GM18508 (cell line): Measurements from ENCODE around the gene FAM171A2.
"Not testable (repeated sequence)": the region's sequence is repeated elsewhere in the genome, so short reads cannot be mapped to it uniquely, and the experiment has no call there.

Source experiments
- ATAC-seq: cut with Tn5 transposase; IDR thresholded peaks from one replicate; pipeline ENCODE4 v1.9.1; 2021; ENCODE audit warnings: moderate number of reproducible peaks; ENCODE audit not compliant: insufficient read depth, unreplicated experiment

The FAM171A2 gene

DNA sequence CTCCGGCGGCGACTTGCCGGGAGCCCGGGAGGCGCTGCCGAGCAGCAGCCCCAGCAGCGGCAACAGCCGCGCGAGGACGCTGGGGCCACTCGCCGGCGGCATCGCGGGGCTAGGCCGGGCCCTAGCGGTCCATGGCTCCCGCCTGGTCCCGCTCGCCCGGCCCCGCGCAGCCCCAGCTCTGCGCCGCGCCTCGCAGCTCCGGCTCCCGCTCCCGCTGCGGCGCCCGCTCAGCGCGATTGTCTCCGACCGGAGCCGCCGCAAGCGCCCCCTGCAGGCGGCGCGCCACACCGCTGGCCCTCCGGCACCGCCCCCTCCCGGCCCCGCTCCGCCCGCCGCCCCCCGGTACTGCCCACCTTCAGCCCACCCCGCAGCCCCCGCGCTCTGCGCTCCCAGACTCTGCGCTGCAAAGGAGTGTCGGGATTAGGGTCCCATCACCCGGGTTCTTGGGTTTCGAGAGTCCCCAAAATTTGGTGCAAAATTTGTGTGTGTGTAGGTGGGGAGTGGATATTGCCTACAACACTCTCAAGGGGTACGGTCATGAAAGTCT is at the start of gene FAM171A2:
Gene FAM171A2, minus strand, starts transcription at position 241 of the 547 bp plus-strand sequence. Its CDS starts 139 bp downstream, at position 102.
- no peak for ATAC-seq

- ATAC-seq = no peak
Observed at GRCh38 chr17:44409309-44410028, 45.8 kb upstream of the FAM171A2 start.

- ATAC-seq = no peak
Observed at GRCh38 chr17:44408786-44409185, 45.1 kb upstream of the FAM171A2 start.

- ATAC-seq = peak; percentile 65
Observed at GRCh38 chr17:44402564-44403172, 39.0 kb upstream of the FAM171A2 start.

- no peak for ATAC-seq
Observed at GRCh38 chr17:44400226-44400847, 36.7 kb upstream of the FAM171A2 start.

DNA sequence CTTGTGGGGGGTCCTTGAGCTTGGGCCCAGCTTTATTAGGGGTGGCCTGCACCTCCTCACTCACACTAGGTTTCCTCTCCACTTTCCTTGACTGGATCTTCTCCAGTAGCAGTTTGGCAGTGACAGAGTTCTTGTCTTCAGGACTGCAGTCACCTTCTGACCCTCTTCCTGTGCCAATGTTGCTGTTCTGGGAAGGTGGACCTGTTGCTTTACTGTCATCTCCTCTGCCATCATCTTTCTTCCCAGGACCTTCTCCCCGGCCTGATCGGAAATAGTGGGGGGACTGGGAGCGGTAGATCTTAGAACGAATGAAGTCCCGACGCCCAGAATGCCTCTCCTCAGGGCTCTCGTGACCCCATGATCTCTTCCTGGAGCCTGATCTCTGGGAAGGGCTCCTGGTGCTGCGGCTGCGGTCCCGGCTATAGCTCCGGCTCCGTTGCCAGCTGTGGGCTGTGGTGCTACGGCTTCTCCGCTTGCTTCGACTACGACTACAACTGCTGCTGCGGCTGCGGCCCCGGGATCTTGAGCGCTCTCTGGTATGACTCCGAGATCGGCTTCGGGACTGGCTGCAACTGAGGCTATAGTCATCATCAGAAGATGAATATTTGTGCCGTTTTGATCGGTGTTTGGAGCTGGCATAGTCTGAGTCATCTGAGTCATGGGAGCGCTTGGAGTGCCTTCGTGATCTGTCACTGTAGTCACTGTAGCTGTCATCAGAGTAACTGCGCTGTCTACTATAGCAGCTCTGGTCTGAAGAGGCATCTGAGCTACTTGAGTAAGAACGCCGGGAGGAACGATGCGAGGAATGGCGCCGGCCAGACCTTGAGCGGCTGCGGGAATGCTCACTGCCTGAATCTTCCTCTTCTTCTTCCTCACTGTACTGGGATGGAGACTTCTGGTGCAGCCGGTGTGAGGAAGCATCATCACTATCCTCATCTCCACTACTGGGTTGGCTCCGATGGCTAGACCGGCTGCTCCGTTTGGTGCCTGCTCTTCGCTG is 35.3 kb upstream of the FAM171A2 start:
- no peak for ATAC-seq

DNA sequence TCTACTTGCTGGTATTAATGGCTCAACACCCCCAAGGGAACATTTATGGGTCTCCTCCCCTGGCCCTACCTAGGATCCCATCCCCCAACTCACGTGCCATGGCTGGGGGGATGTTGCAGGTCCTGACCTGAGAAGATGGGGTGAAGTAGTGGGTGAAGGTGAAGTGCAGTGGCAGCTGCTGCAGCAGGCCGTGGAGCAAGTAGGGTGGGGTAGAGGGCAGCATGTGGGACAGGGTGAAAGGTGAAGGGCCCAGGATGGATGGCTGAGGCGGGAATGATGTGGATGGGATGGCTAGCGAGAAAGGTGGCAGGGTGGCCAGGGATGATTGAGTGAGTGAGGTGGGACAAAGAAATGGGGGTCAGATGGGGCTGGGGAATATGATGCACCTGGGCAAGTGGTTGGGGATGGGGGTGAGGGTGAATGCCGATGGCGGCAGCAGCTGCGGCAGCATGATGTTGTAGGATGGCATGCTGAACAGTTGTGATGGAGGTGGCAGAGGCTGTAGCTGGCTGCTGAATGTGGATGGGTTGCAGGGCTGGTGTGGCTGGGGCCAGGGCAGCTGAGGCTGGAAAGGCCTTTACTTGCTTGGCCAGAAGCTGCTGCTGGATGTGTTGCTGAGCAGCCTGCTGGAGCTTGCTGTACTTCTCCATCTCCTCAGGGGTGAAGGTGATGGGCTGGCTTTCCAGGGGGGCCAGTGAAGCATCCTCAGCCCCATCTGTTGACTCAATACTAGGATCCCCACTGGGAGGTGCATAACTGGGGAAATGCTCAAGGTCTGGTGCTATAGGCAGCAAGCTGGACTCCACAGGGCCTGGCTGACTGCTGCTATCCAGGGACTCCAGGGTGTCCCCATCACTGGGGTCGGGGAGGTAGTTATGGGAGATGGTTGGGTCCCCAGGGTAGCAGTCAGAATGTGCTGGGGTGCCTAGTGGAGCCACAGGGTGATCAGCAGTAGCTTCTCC is 34.1 kb upstream of the FAM171A2 start:
- no peak for ATAC-seq

- no peak for ATAC-seq
Observed at GRCh38 chr17:44396946-44397345, 33.3 kb upstream of the FAM171A2 start.

DNA sequence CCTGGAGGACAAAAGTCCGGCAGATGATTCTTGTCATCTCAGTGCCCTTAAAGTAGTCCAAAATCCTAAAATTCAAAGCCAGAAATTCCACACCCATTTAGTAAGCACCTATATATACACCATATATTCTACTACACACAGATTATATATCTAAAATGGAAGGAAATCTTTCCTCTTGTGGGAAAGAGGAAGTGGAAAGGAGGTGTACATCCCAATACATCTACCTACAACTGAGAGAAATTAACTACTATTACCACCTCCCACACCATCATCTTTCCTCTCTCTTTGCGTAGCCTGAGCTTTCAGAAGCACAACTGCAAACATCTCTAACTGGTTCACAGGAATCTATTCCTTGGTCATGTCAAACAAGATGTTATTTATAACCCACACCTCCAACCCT is 31.2 kb upstream of the FAM171A2 start:
- no peak for ATAC-seq

DNA sequence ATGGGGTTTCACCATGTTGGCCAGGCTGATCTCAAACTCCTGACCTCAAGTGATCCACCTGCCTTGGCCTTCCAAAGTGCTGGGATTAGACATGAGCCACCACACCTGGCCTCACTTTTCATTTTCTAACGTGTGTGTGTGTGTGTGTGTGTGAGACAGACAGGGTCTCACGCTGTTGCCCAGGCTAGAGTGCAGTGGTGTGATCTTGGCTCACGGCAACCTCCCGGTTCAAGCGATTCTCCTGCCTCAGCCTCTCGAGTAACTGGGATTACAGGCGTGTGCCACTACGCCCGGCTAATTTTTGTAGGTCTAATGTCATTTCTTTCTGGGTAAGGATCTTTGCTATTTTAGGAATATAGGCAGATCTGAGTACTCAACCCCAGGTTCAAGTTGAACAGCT is 30.5 kb upstream of the FAM171A2 start:
- ATAC-seq = not testable (repeated sequence)

DNA sequence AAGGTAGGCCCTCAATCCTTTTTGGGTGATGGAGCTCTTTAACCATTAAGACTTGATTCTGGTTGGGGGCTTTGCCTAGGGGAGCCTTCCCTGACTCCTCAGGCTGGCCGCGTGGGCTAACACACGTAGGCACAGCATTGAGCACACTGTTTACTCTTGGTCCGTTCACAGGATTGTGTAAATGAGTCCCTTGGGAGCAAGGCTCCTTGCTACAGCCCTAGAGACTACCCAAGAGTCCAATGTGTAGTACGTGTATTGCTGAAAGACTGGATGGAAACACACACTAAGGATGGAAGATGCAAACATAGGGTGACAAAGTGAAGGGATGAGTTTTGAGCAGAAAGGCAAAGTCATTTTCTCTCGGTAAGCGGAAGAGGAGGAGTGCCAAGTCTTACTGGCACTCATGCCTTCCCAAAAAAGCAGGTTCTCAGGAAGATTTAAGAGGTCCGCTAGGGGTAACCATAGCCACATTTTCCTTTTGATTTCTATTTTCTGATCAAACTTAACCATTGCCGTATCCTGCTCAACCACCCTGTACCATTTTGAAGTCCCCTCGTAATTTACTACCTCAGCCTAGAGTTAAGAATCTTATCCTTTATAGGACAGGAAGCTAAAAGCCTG is 26.7 kb upstream of the FAM171A2 start:
- no peak for ATAC-seq

DNA sequence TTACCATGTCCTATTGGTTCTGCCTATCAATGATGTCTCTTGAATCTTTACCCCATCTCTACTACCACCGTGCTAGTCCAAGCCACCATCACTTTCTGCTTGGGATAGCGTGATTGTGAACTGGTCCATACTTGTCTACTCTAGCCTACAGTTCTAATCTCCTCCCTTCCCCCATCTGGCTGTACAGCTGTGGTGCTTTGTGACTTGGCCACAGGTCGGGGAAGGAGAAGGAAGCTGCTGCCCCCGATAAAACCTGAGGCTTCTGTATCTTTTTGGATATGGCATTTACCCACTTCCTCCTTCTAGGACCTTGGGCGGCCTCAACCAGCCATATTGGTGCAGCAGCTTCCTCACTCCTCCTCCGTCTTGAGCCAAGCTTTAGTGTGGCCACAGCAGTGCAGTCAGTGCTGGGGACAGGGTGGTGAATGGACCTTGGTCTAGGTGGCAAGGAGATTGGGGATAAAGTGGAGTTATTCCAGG is 26.1 kb upstream of the FAM171A2 start:
- ATAC-seq = no peak

GRCh38 chr17:44389281-44389680 is 25.6 kb upstream of the FAM171A2 start, which contains the start of gene ITGA2B:
ITGA2B (minus strand) TSS chr17:44389649; CDS start chr17:44389473, 176 bp downstream.
- ATAC-seq = no peak

- ATAC-seq = no peak
Observed at GRCh38 chr17:44387804-44388203, 24.2 kb upstream of the FAM171A2 start.

GRCh38 chr17:44386182-44386525 is 22.5 kb upstream of the FAM171A2 start:
- no peak for ATAC-seq

GRCh38 chr17:44385287-44386181 is 21.9 kb upstream of the FAM171A2 start:
- ATAC-seq = no peak

DNA sequence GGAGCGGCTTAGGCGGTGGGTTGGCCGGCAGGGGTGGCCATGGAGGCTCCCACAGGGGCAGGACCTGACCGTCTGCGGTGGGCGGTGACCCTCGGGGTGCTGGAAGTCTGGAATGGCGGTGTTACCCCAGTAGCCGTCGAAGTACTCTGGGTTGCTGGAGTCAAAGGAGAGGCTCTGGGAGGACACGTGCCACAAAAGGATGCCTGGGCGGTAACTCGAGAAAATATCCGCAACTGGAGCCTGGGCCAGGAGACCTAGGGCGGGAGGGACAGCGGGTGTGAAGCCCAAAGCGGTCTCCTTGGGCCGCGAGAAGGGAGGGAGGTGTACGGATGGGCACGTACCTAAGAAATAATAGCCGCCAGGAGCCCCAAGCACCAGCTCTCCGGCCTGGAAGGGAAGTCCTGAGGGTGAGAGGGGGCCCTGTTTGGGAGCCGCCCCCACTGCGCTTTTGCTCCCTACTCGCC is 21.2 kb upstream of the FAM171A2 start:
- ATAC-seq = no peak
